Stimulated activated CD8-positive, alpha-beta memory T cell treated with anti-CD3 and anti-CD28 coated beads, Interleukin-15, amount 100 ng/mL, for 24 hours (primary cell): ENCODE results near the gene ICE1.
"Not testable (repeated sequence)": the region's sequence is repeated elsewhere in the genome, so short reads cannot be mapped to it uniquely, and the experiment has no call there.

Source experiments
- DNase-seq: peaks from one replicate; pipeline ENCODE4 v3.0.0-alpha.2; 2020; ENCODE audit warnings: low read depth

The ICE1 gene

DNA sequence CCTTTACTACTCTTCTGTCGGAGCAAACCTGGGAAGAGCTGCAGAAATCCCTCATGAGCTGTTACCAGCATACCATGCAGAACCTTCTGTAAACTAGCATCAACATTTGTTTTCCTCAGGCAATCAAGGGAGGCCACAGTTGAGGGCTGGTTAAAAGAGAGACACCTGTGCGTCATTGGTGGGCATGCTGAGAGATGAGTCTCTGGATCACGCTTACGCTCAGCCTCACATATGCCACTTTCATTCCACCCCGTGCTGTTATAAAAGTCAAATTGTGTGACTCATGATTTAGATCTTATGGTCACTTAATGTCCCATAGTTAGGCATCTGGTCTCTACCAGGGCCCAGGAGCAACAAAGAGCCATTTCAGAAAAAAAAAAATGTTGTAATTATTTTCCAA lies 18.1 kb upstream of the ICE1 start:
- DNase-seq = no peak

DNA sequence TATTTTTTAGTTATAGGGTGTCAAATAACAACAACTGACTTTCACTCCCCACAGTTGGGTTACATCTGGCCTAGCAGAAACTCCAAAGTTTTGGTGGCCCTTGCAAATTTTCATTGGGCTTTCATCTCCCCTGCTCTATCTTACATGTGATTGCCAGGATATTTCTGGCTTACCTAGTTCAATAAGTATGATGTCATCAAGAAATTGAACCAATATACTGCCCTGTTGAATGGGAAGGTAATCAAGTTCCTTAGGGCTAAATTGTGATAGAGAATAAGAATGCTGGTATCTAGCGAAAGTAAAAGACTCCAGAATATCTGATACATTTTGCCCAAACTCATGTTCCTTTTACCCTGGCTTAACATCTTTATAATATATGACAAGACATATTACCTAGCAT lies 17.0 kb upstream of the ICE1 start:
- DNase-seq = no peak

DNA sequence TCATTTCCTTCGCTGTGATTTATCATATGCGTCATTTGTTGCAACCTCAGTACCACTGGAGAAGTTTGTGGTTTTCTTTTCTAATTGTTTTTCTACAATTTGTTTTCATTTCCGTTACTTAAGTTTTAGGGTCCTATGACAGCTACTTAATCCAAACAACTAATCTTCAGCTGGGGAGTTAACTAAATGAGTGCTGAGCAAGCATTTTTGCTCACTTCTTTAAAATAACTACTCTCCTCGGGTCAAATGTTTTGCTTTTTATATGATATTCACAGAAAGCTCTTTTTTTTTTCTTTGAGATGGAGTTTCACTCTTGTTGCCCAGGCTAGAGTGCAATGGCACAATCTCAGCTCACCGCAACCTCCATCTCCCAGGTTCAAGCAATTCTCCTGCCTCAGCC lies 14.6 kb upstream of the ICE1 start:
- no peak for DNase-seq

DNA sequence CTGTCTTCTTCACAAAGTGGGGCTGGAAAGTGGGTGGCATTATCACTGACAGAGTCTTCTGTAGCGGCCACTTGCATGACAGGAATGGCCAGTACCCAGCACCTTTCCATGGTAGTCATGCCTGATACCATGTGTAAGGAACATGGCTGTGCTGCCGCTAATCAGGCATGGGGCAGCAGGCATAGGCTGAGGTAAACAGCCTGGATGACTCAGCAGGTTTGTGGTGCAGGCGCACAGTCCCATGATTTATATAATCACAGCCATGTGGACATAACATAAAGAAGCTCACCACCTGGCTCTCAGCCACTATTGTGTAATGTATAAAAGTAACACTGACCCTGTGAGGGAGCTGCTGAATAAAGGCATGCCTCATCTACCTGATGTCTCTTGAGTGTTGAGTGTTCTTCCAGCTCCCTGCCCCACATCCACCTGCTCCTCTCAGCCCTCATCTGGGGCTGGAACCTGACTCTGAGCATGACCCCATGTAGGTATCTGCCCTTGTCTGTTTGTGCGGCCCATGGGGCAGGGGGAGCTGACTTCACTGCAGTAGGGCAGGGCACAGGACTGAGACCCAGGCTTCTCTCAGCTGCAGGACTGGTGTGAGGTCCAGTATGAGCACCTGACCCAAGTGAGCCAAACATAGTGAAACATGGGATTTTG lies 13.2 kb upstream of the ICE1 start:
- no peak for DNase-seq

DNA sequence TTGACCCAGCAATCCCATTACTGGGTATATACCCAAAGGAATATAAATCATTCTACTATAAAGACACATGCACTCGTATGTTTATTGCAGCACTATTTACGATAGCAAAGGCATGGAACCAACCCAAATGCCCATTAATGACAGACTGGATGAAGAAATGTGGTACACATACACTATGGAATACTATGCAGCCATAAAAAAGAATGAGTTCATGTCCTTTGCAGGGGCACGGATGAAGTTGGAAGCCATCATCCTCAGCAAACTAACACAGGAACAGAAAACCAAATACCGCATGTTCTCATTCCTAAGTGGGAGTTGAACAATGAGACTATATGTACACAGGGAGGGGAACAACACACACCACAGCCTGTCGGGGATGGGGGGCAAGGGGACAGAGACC lies 8.6 kb upstream of the ICE1 start:
- DNase-seq = not testable (repeated sequence)

DNA sequence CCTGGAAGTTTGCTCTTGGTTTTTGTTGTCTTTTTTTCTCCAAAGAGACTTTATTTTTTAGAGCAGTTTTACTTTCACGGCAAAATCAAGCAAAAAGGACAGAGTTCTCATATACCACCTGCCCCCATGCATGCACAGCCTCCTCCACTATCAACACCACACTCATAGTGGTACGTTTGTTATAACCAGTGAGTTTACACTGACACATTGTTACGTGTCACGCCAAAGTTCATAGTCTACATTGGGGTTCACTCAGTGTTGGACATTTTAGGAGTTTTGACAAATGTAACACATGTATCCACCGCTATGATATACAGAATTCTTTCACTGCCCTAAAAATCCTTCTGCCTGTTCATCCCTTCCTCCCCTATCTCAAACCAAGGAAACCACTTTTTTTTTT lies 7.5 kb upstream of the ICE1 start:
- DNase-seq = no peak

DNA sequence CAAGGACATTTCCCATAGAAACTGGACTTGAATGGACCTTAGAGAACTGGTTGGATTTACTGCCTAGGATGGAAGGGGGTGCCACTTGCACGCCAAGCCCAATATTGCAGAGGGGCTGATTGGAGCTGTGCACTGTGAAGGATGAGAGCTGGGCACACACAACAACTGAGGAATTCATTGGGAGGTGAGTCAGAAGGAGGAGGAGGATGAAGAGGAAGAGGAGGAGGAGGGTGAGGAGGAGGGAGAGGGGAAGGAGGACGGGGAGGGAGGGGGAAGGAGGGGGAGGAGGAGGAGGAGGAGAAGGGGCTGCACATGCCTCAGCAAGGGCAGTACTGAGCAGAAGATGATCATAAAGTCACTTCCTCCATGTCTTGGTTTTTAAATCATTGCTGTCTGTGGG lies 5.7 kb upstream of the ICE1 start:
- DNase-seq = no peak

DNA sequence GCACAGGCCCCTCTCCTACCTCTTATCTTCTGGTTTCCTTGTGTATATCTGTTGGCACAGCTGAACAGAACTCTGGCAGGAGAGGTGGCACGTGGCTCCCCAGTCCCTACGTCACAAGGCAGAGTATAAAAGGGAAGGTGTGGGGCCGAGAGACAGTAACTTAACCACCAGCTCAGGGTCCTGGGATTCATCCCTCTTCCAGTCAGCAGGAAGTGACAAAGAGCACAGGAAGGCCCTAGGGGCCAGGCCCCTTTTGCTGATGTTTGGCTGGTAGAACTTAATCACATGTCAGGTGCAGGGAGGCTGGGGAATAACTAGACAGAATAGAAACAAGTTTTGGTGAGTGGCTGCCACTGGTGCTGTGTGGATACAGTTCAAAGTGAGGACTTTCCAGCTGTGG lies 4.5 kb upstream of the ICE1 start:
- DNase-seq = no peak

DNA sequence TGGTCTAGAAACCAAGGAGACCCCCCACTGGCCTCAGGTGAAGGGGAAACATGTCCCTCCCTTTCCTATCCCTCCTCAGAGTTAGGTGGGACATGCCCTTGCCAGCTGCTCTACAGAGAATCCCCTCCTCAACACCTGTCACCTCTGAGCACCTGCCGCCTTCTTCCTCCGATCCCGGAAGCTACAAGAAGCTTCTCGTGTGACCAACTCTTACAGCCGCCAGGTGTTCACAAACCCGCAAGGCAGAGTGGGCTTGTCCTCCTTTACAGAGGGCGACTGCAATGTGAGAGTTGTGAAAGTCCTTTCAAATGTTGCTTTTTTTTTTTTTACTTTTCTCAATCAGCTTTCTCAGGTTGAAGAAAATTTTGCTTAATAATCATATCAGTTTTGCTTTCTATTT lies 3.7 kb upstream of the ICE1 start:
- no peak for DNase-seq

DNA sequence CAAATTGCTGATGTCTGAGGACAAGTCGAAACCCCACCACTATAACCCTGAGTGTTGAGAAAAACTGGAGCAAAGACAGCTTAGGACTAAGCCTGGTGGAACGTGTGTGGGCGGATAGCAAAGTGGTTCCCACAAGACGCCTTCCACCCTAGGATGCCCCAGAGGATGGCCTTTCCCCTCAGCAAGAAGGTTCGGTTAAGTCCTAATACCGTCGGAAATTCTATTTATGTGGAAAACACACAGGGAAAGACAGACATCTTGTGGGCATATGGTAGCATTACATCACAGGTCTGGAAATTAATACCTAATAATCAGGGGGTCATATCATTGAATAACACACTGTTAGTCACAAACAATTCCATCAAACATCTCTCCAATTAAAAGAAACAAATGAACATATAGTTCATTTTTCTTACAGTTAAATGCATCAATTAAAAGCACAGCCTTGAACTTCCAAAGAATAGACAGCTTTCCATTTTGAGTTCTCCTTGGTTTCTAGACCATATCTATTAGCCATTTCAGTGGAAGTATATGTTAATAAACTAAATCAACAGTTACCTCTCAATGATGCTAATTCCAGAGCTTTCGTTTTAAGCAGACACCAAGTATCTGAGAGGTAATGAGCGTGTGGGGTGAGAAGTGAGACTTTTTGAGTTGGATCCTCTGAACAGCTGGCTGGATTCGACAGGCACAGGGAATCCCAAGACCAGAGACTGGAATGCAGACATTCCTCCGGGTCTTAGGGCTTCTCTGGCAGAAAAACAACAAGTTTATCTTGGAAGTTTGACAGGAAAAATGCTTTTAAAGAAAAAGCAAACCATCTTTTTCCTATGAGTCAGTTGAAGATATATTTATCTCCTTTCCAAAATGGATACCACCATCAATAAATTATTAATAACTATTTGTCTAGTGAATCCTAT lies 2.9 kb upstream of the ICE1 start:
- DNase-seq = no peak

DNA sequence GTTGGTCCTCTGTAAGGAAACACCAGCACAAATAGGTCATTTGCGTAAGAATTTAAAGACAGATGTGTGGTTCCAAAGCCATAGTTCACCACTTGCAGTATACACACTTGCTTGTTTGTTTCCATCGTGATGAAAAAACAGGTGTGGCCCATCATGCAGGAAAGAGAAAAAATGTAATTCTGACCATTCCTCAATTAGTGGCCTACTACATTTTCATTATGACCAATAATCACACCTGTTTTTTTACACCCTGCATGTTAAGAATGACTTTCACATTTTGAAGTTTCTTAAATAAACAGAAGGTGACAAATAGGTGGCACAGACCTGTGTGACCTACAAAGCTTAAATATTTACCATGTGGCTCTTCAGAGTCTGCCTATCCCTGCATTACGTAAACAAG lies 2.2 kb upstream of the ICE1 start:
- DNase-seq = no peak

DNA sequence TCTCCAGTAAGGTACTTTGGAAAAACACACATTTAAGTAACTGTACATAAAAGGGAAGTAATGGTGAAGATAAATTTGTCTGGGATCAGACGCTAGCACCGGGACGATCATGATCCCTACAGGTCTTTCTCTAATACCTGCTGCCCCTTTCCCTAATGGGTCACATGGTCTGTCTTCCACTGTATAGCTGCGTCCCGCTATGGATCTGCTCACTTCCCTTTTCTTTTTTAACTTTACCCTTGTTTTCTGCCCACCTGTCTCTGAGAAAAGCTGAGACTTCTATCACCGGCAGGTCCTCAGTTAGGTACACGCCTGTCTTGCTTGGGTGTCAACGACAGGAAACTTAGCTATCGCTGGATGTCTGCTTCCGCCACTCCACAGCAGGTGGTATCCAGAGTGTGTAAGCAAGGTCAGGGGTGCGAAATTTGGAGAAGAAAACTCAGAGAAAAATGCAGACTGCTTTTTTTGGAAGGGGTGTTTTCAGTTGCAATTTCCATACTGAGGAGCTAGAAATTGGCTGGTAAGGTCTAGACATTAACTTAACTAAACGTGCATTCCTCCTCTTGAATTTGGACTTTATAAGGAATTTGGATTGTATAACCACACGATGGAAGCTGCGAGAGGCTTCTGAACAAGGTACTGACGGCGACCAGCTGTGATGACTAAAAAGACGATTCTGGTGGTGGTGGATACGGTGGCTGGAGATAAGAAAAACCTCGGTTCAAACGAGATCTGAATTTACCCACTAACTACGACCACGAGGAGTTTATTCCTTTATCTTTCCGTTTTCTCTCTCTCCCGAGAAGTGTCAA lies 1.1 kb upstream of the ICE1 start:
- no peak for DNase-seq

DNA sequence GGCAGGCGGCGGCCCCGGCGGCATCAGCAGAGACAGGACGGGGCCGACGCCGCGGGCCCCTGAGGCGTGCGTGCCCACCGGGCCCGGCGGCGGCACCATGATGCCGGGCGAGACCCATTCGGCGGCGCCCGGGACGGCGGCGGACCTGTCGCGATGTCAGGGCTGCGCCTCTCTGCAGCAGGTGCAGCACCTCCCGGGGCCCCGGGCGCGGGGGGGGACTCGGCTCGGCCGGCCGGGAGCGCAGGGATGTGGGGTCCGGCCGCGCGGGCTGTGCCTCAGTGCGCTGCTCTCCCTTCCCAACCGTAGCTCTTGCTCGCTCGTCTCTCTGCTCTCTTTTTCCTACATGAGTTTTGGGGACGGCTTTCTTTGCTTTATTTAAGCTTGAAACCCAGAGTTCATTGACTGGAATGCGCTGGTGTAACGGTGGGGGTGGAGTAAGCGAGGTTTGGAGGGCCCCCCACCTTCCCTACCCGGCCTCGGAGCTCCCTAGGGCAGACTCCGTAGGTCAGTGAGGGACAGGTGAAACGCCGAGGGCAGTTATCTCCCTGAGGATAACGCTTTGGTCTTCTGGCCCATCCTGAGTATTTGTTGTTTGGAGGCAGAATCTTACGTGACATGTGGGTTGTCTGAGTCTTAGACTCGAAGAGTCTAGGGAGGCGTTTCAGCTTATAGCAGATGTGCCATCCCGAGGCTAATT lies 490 bp downstream of the ICE1 start:
- DNase-seq = peak; percentile 16

DNA sequence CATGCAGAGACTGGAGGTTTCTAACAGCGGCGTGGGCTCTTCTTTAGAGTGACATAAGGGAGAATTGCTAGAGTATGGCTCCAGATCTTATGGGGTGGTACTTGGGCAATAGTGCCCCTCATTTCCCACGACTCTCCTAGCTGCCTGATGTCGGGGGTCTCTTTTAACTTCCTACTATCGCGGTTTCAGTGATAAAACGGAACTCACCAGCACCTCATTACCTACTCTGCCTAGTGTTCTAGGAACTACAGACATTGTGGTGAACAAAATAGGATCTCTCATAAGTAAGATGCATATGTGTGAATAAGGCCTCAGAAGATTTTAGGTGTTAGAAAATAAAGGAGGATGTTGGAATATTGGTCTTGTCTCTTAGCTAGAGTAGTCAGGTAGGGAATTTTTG lies 1.1 kb downstream of the ICE1 start:
- no peak for DNase-seq

DNA sequence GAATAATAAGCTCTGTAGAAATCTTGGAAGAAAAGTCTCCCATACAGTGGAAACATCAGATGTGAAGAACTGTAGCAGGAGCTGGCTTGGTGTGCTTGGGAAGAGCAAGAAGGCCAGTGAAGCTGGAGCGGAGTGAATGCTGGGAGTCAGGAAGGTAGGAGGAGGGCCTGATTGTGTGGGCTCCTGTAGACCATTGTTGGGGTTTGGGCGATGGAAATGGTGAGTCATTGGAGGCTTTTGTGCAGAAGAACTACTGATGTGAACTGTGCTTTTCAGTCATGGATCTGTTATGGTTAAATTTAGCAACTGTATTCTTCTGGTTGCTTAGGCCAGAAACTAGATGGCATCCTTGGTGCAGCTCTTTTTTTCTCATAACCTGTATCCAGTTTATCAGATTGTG lies 2.3 kb downstream of the ICE1 start:
- DNase-seq = no peak

DNA sequence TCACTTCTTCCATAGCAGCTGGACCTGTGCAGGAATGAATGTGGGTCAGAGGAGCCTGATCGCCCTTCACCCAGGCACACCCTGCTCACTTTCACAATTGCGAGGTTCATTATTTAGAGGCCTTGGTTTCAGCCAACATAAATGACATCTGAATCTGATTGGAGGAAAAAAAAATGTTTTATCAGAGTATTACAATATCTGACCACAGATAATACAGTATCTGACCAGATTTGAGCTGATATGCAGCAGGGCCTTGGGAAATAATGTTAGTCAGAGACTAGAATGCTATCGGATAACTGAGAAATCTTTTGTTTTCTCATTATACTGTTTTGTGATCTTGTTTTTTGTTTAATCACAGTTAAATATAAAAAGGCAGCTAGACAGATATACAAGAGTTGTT lies 7.7 kb downstream of the ICE1 start:
- no peak for DNase-seq

DNA sequence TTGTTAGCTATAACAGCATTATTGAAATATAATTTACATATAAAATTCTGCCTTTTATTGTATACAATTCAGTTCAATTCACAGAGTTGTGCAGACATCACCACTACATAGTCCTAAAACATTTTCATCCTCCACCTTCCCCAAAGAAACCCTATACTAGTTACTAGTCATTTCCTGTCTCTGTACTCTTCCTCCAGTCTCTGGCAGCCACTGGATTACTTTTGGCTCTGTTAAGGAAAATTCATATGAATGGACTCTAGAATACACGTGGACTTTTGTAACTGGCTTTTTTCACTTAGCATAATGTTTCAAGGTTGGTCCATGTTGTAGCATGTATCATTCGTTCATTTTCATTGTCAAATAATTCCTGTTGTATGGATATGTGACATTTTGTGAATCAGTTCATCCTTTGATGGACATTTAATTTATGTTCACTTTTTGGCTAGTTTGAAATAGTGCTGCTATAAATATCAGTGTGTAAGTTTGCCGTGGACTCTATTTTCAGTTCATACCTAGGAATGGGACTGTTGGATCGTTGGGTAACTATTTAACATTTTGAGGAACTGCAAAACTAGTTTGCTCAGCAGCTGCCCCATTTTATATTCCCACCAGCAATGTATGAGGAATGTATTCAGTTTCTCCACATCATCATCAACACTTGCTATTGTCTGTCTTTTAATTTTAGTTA lies 9.7 kb downstream of the ICE1 start:
- no peak for DNase-seq

DNA sequence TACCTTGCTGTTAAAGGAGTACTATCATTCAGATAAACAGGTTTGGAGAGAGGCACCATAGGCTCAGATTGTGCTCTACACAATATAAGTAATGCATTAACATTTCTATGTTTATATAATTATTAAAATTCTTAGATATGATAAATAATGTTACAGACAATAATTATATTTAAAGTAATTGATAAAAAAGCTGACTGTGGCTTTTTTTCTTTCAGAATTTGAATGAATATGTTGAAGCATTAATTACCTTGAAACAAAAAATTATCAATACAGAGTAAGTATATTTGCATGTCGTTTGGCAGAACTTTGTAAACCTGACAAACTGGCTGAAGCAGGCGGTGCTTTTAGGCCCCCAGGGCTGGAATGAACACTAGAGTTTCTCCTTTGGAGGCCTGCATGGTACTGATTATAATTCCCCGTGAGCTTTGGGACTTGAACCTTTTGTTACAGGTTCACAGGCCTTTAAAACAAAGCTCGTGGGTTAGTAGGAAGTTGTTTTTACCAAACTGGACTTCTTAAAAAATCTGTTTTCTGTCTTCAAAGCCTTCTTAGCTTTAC lies 13.8 kb downstream of the ICE1 start:
- no peak for DNase-seq

DNA sequence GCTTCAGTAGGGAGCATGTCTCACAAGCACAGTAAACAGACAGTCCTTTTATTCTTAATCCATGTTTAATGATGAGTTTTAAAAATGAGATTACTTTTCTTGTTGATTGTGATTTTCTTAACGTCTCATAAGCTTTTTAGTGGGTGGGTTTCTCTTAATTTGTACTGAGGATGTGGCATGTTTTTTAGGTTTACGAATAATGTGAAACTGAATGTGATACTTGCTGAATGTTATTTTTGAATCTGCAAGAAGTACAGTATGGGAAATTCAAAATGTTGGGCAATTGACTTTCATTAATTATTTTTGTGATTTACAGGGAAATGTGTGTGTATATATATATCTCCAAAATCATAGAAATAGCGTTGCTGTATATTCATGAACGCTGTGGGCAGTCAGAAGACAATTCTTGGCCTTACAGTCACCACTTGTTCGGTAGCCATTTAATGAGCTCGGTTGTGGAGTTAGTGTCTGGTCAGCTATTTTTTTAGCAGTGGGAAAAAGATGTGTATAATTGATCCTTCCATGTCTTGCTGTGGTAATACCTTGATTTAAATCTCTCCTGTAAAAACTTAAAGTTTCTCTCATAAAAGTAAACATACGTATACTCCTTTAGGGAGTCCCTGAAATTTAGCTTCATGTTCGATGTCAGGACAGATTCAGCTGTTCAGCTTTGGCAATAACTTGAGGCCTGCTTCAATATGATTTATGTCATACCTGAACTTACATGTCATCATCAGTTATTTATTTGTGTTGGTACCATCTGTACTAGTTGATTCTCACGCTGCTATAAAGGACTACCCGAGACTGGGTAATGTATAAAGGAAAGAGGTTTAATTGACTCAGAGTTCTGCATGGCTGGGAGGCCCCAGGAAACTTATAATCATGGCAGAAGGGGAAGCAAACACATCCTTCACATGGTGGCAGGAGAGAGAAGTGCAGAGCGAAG lies 15.0 kb downstream of the ICE1 start:
- DNase-seq = no peak

DNA sequence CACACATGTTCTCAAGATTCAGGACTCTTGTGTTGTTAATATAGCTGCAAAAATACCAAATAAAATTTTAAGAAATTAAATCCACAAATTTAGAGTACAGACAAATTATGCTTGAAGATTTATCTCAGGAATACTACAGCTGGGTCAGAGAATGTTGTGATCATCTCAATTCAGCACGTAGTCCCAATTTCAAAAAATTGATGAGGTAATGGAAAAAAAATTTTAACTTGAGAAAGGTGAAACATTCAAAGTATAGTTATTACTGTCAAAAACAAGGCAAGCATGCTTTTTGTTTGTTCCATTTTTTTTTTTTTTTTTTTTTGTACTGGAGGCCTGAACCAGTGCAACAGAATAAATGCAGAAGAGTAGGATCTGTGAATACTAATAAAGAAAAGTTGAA lies 29.4 kb downstream of the ICE1 start:
- DNase-seq = no peak
